ENCODE data around the gene NPHP4.

DNA sequence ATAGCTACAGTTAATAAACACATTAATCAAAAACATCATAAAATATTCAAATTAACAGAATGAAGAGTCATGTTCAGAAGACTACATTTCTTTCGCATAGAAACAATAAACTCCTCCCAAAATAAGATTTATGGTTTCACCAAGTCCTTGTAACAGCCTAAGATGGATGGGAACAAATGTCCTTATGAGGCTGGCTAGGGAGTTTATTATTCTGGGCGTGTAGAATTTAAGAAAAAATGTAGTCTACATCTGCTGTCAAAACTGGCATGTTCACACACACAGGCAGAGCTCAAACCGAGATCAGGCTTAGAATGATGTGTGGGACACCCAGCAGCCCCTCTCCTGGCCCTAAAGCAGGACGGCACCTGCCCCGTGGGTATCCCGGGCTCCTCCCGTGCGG lies 101.1 kb downstream of the NPHP4 start:
- TF ChIP-seq, protein P1, sequence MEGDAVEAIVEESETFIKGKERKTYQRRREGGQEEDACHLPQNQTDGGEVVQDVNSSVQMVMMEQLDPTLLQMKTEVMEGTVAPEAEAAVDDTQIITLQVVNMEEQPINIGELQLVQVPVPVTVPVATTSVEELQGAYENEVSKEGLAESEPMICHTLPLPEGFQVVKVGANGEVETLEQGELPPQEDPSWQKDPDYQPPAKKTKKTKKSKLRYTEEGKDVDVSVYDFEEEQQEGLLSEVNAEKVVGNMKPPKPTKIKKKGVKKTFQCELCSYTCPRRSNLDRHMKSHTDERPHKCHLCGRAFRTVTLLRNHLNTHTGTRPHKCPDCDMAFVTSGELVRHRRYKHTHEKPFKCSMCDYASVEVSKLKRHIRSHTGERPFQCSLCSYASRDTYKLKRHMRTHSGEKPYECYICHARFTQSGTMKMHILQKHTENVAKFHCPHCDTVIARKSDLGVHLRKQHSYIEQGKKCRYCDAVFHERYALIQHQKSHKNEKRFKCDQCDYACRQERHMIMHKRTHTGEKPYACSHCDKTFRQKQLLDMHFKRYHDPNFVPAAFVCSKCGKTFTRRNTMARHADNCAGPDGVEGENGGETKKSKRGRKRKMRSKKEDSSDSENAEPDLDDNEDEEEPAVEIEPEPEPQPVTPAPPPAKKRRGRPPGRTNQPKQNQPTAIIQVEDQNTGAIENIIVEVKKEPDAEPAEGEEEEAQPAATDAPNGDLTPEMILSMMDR (IDR thresholded peaks at IDR 0.05), result no peak
- no peak for TF ChIP-seq POLR2A (IDR thresholded peaks at IDR 0.05)
